Esophagus muscularis mucosa (tissue), 4 donors: ENCODE data around the gene TSSC4. TPM values are rescaled to one million over a fixed set of nuclear protein-coding genes. Genes with fewer than 3 reads are reported as not detected.

Experiments
- DNase-seq: peaks from one replicate; pipeline ENCODE4 v3.0.0-alpha.2; 2017; ENCODE audit errors: extremely low spot score
- H3K27ac ChIP-seq, 4 donors: fragments of 200-600 bp; sonication (generic); replicated peaks in 1 of 4; 1 replicate in 3 of 4; 2 replicates in 1 of 4; pipeline ENCODE4 v1.5.1; 2016 to 2019; ENCODE audit warnings: mild to moderate bottlenecking in 1 of 4
- H3K27me3 ChIP-seq, 4 donors: fragments of 200-600 bp; sonication (generic); one replicate each; pipeline versions ENCODE4 v1.5.1 to v1.6.0; 2016 to 2019
- H3K36me3 ChIP-seq, 4 donors: fragments of 200-600 bp; sonication (generic); one replicate each; pipeline ENCODE4 v1.5.1; 2016 to 2019
- H3K4me1 ChIP-seq, 4 donors: fragments of 200-600 bp; sonication (generic); one replicate each; pipeline ENCODE4 v1.5.1; 2016 to 2019
- H3K4me3 ChIP-seq, 4 donors: fragments of 200-600 bp; sonication (generic); 1 replicate in 2 of 4; 2 replicates in 2 of 4; pipeline ENCODE4 v1.5.1; 2016 to 2019; ENCODE audit warnings: mild to moderate bottlenecking in 4 of 4, moderate library complexity in 1 of 4
- H3K9me3 ChIP-seq, 4 donors: fragments of 200-600 bp; sonication (generic); 1 replicate in 3 of 4; 2 replicates in 1 of 4; pipeline ENCODE4 v1.5.1; 2016 to 2019
- EP300 ChIP-seq: sonication (generic); formaldehyde crosslinking; IDR thresholded peaks from one replicate; pipeline ENCODE4 v1.6.1; 2017; ENCODE audit warnings: antibody characterized with exemption
- POLR2A ChIP-seq: fragments of 450-650 bp; IDR thresholded peaks from one replicate; pipeline ENCODE4 v1.6.1; 2017; ENCODE audit warnings: antibody characterized with exemption, moderate library complexity, mild to moderate bottlenecking, low read depth
- POLR2AphosphoS5 ChIP-seq, 2 donors: sonication (generic); formaldehyde crosslinking; IDR thresholded peaks; one replicate each; pipeline ENCODE4 v1.6.1; 2017; ENCODE audit warnings: antibody characterized with exemption in 2 of 2
- WGBS: methylation state at CpG from one replicate; pipeline ENCODE4 v1.1.5; 2018; 5-methylcytosine and 5-hydroxymethylcytosine counted together
- intact Hi-C: fragments of 100-400 bp; cut with DNase I; formaldehyde crosslinking; loops from one replicate; pipeline ENCODE4 v1.15.1; 2023
- total RNA-seq, 4 donors: library from RNA; depleted of rRNA; stranded (reverse); fragments of >200 nt; gene quantifications; one replicate each; pipeline versions ENCODE4 v1.1.0 to v1.2.1, GENCODE V29; 2016
- TF ChIP-seq, protein P1 (sequence below), 3 experiments: fragments of 200-600 bp in 2 of 3; fragments of 450-650 bp in 1 of 3; sonication (generic) in 2 of 3; IDR thresholded peaks; one replicate each; pipeline ENCODE4 v1.5.1; 2017 to 2019; ENCODE audit warnings: antibody characterized with exemption in 3 of 3, mild to moderate bottlenecking in 2 of 3, moderate library complexity in 1 of 3

TSSC4 gene
- total RNA-seq, 4 donors from 2014 or later = 46.9 to 76.9 (median 70.6) TPM

DNA sequence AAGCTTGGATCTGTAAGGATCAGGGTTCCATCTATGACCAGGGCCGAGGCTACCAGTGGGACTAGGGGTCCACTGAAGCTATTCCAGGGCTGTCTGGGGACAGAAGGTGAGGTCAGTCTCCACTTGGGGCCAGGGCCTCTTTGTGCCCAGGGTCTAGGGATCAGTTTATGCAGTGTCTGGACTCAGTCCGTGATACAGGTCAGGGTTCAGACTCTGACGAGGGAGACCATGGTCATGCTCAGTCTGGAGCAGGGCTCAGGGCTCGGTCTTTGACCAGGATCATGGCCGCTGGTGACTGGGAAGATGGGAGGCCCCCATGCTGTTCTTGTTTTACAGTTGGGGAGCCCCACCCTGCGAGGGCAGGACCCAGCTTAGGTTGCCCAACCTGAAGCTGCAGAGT lies 11.8 kb downstream of the TSSC4 start:
- Histone ChIP-seq H3K4me3 (no peak overlapping the region), H3K27ac (no peak overlapping the region), H3K27me3 (peaks cover 0 to 6% (median 0%) of the 10 kb centered on the region in 4 donors), H3K9me3 (no peaks in the 10 kb centered on the region), H3K36me3 (no peaks in the 10 kb centered on the region), H3K4me1 (no peaks in the 10 kb centered on the region)
- DNase-seq = no peak
- 92% methylated on average over 2 of the region's 6 CpGs for WGBS
- intact Hi-C loops = loop anchor here (10.0 kb wide), 1 partner anchor 48 kb away; no protein-coding TSS in a partner anchor
- TF ChIP-seq POLR2AphosphoS5 (IDR thresholded peaks at IDR 0.05) = no peak
- no peak for TF ChIP-seq POLR2A
- TF ChIP-seq, protein P1, sequence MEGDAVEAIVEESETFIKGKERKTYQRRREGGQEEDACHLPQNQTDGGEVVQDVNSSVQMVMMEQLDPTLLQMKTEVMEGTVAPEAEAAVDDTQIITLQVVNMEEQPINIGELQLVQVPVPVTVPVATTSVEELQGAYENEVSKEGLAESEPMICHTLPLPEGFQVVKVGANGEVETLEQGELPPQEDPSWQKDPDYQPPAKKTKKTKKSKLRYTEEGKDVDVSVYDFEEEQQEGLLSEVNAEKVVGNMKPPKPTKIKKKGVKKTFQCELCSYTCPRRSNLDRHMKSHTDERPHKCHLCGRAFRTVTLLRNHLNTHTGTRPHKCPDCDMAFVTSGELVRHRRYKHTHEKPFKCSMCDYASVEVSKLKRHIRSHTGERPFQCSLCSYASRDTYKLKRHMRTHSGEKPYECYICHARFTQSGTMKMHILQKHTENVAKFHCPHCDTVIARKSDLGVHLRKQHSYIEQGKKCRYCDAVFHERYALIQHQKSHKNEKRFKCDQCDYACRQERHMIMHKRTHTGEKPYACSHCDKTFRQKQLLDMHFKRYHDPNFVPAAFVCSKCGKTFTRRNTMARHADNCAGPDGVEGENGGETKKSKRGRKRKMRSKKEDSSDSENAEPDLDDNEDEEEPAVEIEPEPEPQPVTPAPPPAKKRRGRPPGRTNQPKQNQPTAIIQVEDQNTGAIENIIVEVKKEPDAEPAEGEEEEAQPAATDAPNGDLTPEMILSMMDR (IDR thresholded peaks at IDR 0.05) = no peak
- TF ChIP-seq EP300 = no peak

DNA sequence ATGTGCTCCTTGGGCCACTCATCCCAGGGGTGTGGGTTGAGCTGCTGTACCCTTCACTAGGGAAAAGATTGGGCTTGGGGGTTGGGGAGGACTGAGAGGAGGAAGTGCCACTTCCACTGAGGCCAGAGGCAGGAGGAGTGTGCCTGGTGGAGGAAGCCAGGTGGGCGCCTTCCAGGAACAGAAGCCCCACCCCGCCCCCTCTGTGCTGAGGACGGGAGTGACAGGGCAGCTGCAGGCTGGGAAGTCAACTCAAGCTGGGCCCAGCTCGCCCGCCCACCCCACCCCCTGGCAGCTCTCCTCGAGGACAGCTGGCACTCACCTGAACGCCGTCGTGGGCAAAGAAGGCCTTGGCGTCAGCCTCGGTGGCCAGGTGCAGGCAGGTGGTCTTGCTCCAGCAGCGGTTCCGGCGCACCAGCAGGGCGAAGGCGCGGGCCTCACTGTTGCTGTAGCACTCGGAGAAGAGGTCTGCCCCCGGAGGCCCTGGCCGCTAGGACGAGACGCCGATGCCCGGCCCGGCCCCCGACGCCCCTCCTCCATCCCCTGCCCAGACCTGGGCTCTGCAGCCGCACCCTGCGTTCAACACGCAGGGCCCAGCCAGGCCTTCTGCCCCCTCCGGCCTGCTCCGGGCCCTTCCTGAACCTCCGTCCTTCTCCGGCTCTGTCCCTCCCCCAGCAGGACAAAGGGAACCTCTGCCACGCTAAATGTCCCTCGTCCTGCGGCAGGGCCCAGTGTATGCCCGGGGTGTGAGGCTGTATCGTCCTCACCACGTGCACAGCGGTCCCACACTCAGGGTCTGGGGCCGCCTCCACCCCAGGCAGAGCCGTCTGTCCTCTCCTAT lies 13.4 kb downstream of the TSSC4 start:
- 91% methylated on average over 22 of the region's 43 CpGs for WGBS
- Histone ChIP-seq H3K4me1 (no peaks in the 10 kb centered on the region), H3K27me3 (peaks cover 0 to 6% (median 0%) of the 10 kb centered on the region in 4 donors), H3K27ac (no peak overlapping the region), H3K36me3 (no peaks in the 10 kb centered on the region), H3K9me3 (no peaks in the 10 kb centered on the region), H3K4me3 (no peak overlapping the region)
- intact Hi-C loops = loop anchor here (10.0 kb wide), 1 partner anchor 49 kb away; no protein-coding TSS in a partner anchor
- DNase-seq = no peak
- TF ChIP-seq EP300 (no peak), POLR2AphosphoS5 (IDR thresholded peaks at IDR 0.05) (no peak)
- TF ChIP-seq, protein P1 (IDR thresholded peaks at IDR 0.05) = no peak

DNA sequence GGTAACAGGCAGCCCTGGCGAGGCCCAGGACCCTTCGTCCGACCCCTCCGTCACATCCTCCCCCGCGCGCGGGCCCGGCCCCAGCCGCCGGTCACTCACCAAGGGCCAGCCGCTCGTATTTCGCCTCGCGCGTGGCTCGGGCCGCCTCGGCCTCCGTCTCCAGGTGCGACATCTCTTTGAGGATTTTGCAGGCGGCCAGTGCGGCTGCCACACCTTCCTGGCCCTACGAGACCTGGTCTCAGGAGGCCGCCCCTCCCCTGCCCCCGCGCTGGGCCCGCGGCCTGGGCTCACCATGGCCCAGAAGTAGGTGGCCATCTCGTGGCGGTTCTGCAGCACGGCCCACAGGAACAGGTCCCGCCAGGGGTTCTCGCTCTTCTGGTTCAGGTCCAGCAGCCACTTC lies 14.1 kb downstream of the TSSC4 start:
- intact Hi-C loops = loop anchor here (10.0 kb wide), 1 partner anchor 50 kb away; no protein-coding TSS in a partner anchor
- no peaks in the 10 kb centered on the region for H3K36me3 ChIP-seq
- H3K4me3 ChIP-seq = no peak overlapping the region
- H3K9me3 ChIP-seq = no peaks in the 10 kb centered on the region
- H3K4me1 ChIP-seq = peaks cover 0 to 4% (median under 1%) of the 10 kb centered on the region in 4 donors
- no peak overlapping the region for H3K27ac ChIP-seq
- WGBS = 91% methylated on average over 31 of the region's 35 CpGs
- DNase-seq = no peak
- peaks cover 0 to 6% (median 0%) of the 10 kb centered on the region in 4 donors for H3K27me3 ChIP-seq
- TF ChIP-seq POLR2A (no peak), EP300 (no peak), POLR2AphosphoS5 (IDR thresholded peaks at IDR 0.05) (no peak)
- TF ChIP-seq, protein P1 (IDR thresholded peaks at IDR 0.05) = no peak

DNA sequence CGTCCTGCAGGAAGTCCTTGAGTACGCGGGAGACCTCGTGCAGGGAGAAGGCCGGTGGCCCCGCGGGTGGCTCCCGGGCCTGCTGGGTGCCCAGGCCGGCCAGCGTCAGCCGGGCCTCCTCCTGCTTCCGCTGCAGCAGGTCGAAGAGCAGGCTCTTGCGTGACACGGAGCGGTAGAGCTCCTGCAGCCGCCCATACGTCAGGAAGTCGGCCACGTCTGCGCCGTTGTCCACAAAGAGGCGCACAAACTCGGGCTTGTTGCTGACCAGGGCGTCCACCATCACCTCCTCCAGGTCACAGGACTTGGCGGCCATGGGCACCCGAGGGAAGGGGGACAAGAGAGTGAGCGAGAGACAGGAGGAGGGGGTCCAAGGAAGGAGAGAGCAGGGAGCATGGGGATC lies 14.6 kb downstream of the TSSC4 start:
- H3K36me3 ChIP-seq = no peaks in the 10 kb centered on the region
- peaks cover 0 to 10% (median 6%) of the 10 kb centered on the region in 4 donors for H3K4me1 ChIP-seq
- no peaks in the 10 kb centered on the region for H3K9me3 ChIP-seq
- H3K4me3 ChIP-seq = no peak overlapping the region
- intact Hi-C loops = loop anchor here (10.0 kb wide), 1 partner anchor 50 kb away; no protein-coding TSS in a partner anchor
- H3K27me3 ChIP-seq = peaks cover 0 to 2% (median 0%) of the 10 kb centered on the region in 4 donors
- DNase-seq = no peak
- WGBS = 92% methylated on average over 21 of the region's 28 CpGs
- no peak overlapping the region for H3K27ac ChIP-seq
- no peak for TF ChIP-seq POLR2AphosphoS5 (IDR thresholded peaks at IDR 0.05)
- no peak for TF ChIP-seq EP300
- TF ChIP-seq, protein P1 (IDR thresholded peaks at IDR 0.05) = no peak
- TF ChIP-seq POLR2A = no peak
